ENCODE results near the gene AFAP1. TPM values are rescaled to one million over a fixed set of nuclear protein-coding genes. Genes with fewer than 3 reads are reported as not detected.

AFAP1 gene
- total RNA-seq, 1 experiment from 2014 or later, result 42.1 TPM

- no peak overlapping the region for H3K9ac ChIP-seq (ENCODE audit: low read length)
- no peak for DNase-seq
- no peak for TF ChIP-seq EZH2phosphoT487 (IDR thresholded peaks at IDR 0.05; ENCODE audit: borderline replicate concordance, low read length)
- TF ChIP-seq CTCF (conservative IDR thresholded peaks at IDR 0.05; ENCODE audit: low read depth, low read length), result no peak
- TF ChIP-seq EZH2 (IDR thresholded peaks at IDR 0.05; ENCODE audit: low read length, unreplicated experiment), result no peak
- peaks cover 21% of the 10 kb centered on the region for H3K4me1 ChIP-seq (ENCODE audit: insufficient read depth, low read length)
- H4K20me1 ChIP-seq (ENCODE audit: low read length), result no peaks in the 10 kb centered on the region
- H3K9me3 ChIP-seq (ENCODE audit: low read length), result no peaks in the 10 kb centered on the region
- peaks cover 66% of the 10 kb centered on the region for H3K79me2 ChIP-seq (ENCODE audit: low read length)
- no peaks in the 10 kb centered on the region for H3K27me3 ChIP-seq (ENCODE audit: low read length)
- no peaks in the 10 kb centered on the region for H3F3A ChIP-seq (ENCODE audit: low read length, unreplicated experiment)
- POLR2A ChIA-PET (ENCODE audit: unreplicated experiment), result no interaction called here
- intact Hi-C loops (cut with micrococcal nuclease), result no loop called here
- CTCF ChIA-PET, result no interaction called here
- BruUV-seq (replicated peaks), result no TSS peak
- no peak overlapping the region for H3K27ac ChIP-seq (ENCODE audit: low read length)
- no peaks in the 10 kb centered on the region for H3K9me2 ChIP-seq (replicated peaks; ENCODE audit: low read length)
- H3K4me3 ChIP-seq (ENCODE audit: low read length), result no peak overlapping the region
- no peak overlapping the region for H2AFZ ChIP-seq (ENCODE audit: low read length)
- ATAC-seq, result no peak
- H3K4me2 ChIP-seq (ENCODE audit: low read length), result no peak overlapping the region
- H3K36me3 ChIP-seq (ENCODE audit: low read depth, low read length), result peaks cover 23% of the 10 kb centered on the region
These were observed 108.9 kb downstream of the AFAP1 start for GRCh38 chr4:7830747-7831146.

GRCh38 chr4:7829652-7830580 lies 109.7 kb downstream of the AFAP1 start:
- H3K79me2 ChIP-seq (ENCODE audit: low read length), result peaks cover 73% of the 10 kb centered on the region
- CTCF ChIA-PET, result no interaction called here
- BruUV-seq (replicated peaks), result no TSS peak

More at GRCh38 chr4:7829652-7830580, 109.7 kb downstream of the AFAP1 start:
- Histone ChIP-seq H3K9me3 (ENCODE audit: low read length) (no peaks in the 10 kb centered on the region), H3K4me3 (ENCODE audit: low read length) (no peak overlapping the region), H3K9ac (ENCODE audit: low read length) (no peak overlapping the region), H3K4me1 (ENCODE audit: insufficient read depth, low read length) (peaks cover 21% of the 10 kb centered on the region), H2AFZ (ENCODE audit: low read length) (no peak overlapping the region), H3F3A (ENCODE audit: low read length, unreplicated experiment) (no peaks in the 10 kb centered on the region), H3K36me3 (ENCODE audit: low read depth, low read length) (peaks cover 30% of the 10 kb centered on the region), H4K20me1 (ENCODE audit: low read length) (no peaks in the 10 kb centered on the region), H3K27me3 (ENCODE audit: low read length) (no peaks in the 10 kb centered on the region), H3K27ac (ENCODE audit: low read length) (no peak overlapping the region), H3K4me2 (ENCODE audit: low read length) (no peak overlapping the region), H3K9me2 (replicated peaks; ENCODE audit: low read length) (no peaks in the 10 kb centered on the region)
- POLR2A ChIA-PET (ENCODE audit: unreplicated experiment), result no interaction called here
- intact Hi-C loops (cut with micrococcal nuclease), result no loop called here
- no peak for TF ChIP-seq CTCF (conservative IDR thresholded peaks at IDR 0.05; ENCODE audit: low read depth, low read length)
- no peak for TF ChIP-seq EZH2phosphoT487 (IDR thresholded peaks at IDR 0.05; ENCODE audit: borderline replicate concordance, low read length)
- TF ChIP-seq EZH2 (IDR thresholded peaks at IDR 0.05; ENCODE audit: low read length, unreplicated experiment), result no peak
- DNase-seq (no peak), ATAC-seq (no peak)
